Prostate gland (tissue), 2 donors: Measurements from ENCODE around the gene ANTKMT.
"Not testable (repeated sequence)": the region's sequence is repeated elsewhere in the genome, so short reads cannot be mapped to it uniquely, and the experiment has no call there.

ENCODE experiments used
- CTCF ChIP-seq, 4 experiments: fragments of 200-600 bp in 2 of 4; fragments of 450-650 bp in 2 of 4; sonication (generic) in 2 of 4; IDR thresholded peaks; 1 replicate in 3 of 4; 2 replicates in 1 of 4; pipeline ENCODE4 v1.5.1; 2016 to 2019; ENCODE audit warnings: antibody characterized with exemption in 4 of 4, mild to moderate bottlenecking in 2 of 4, moderate library complexity in 2 of 4
- POLR2A ChIP-seq: fragments of 450-650 bp; IDR thresholded peaks from one replicate; pipeline ENCODE4 v1.6.1; 2016; ENCODE audit warnings: antibody characterized with exemption, mild to moderate bottlenecking

- not testable (repeated sequence) for TF ChIP-seq CTCF (IDR thresholded peaks at IDR 0.05); POLR2A
Observed at GRCh38 chr16:691242-691641, 29.7 kb upstream of the ANTKMT start.
